ENCODE measurements around the gene CHODL.

The CHODL gene

GRCh38 chr21:18294100-18294499, 49.5 kb downstream of the CHODL start:
- no peak for DNase-seq

DNA sequence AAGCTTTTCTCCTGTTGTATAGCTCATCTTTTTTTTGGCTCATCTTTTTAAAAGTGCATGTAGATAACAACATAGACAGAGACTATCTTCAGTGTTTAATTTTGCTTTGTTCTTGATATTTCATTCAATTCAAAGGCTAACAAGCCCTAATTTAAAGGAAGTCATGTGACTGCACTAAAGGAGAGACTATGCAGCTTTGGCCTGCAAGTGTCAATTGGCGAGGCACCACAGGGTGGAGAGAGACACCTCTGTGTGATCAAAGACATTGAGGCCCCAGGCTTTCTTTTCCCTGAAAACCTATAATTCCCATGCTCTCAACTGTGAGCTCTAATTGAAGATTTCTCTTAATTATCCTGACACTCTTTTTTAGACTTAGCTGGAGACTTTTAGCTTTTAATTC, 53.6 kb downstream of the CHODL start:
- DNase-seq: no peak

Measured in hippocampal formation (tissue), 2 donors.